Prostate gland (tissue), 2 donors: Measurements from ENCODE around the gene AGBL3.

ENCODE experiments used
- POLR2A ChIP-seq: fragments of 450-650 bp; IDR thresholded peaks from one replicate; pipeline ENCODE4 v1.6.1; 2016; ENCODE audit warnings: antibody characterized with exemption, mild to moderate bottlenecking
- POLR2AphosphoS5 ChIP-seq: sonication (generic); formaldehyde crosslinking; IDR thresholded peaks from one replicate; pipeline ENCODE4 v1.6.1; 2017; ENCODE audit warnings: antibody characterized with exemption
- TF ChIP-seq, protein P1 (sequence below), 4 experiments: fragments of 200-600 bp in 2 of 4; fragments of 450-650 bp in 2 of 4; sonication (generic) in 2 of 4; IDR thresholded peaks; 1 replicate in 3 of 4; 2 replicates in 1 of 4; pipeline ENCODE4 v1.5.1; 2016 to 2019; ENCODE audit warnings: antibody characterized with exemption in 4 of 4, mild to moderate bottlenecking in 2 of 4, moderate library complexity in 2 of 4

DNA sequence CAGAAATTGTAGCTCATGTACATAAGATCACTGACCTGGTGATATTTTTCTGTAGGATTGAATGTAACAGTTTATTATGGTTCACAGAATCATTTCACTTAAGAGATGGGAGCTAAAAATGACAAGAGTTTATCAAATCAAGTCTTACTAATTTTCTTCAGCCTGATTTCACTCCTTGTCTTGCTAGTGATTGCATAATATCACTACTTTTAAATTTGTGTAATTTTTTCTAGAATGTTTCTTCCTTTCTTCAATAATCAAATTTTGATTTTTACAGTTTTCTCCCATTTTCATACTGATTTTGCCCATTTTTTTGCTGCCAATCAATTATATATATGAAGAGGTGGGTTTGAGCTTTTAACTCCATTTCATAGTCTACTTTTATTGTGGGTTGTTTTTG is 92.8 kb downstream of the AGBL3 start:
- TF ChIP-seq, protein P1, sequence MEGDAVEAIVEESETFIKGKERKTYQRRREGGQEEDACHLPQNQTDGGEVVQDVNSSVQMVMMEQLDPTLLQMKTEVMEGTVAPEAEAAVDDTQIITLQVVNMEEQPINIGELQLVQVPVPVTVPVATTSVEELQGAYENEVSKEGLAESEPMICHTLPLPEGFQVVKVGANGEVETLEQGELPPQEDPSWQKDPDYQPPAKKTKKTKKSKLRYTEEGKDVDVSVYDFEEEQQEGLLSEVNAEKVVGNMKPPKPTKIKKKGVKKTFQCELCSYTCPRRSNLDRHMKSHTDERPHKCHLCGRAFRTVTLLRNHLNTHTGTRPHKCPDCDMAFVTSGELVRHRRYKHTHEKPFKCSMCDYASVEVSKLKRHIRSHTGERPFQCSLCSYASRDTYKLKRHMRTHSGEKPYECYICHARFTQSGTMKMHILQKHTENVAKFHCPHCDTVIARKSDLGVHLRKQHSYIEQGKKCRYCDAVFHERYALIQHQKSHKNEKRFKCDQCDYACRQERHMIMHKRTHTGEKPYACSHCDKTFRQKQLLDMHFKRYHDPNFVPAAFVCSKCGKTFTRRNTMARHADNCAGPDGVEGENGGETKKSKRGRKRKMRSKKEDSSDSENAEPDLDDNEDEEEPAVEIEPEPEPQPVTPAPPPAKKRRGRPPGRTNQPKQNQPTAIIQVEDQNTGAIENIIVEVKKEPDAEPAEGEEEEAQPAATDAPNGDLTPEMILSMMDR (IDR thresholded peaks at IDR 0.05): no peak
- TF ChIP-seq POLR2A (no peak), POLR2AphosphoS5 (no peak)
